HG03108 (cell line): ENCODE results near the gene PHPT1.
A peak's percentile ranks its signal among the peaks of the same experiment; 100 is the strongest.
"Not testable (repeated sequence)": the region's sequence is repeated elsewhere in the genome, so short reads cannot be mapped to it uniquely, and the experiment has no call there.

Source experiments
- ATAC-seq: cut with Tn5 transposase; IDR thresholded peaks from one replicate; pipeline ENCODE4 v1.9.1; 2021; ENCODE audit warnings: moderate library complexity; ENCODE audit not compliant: unreplicated experiment

The PHPT1 gene

DNA sequence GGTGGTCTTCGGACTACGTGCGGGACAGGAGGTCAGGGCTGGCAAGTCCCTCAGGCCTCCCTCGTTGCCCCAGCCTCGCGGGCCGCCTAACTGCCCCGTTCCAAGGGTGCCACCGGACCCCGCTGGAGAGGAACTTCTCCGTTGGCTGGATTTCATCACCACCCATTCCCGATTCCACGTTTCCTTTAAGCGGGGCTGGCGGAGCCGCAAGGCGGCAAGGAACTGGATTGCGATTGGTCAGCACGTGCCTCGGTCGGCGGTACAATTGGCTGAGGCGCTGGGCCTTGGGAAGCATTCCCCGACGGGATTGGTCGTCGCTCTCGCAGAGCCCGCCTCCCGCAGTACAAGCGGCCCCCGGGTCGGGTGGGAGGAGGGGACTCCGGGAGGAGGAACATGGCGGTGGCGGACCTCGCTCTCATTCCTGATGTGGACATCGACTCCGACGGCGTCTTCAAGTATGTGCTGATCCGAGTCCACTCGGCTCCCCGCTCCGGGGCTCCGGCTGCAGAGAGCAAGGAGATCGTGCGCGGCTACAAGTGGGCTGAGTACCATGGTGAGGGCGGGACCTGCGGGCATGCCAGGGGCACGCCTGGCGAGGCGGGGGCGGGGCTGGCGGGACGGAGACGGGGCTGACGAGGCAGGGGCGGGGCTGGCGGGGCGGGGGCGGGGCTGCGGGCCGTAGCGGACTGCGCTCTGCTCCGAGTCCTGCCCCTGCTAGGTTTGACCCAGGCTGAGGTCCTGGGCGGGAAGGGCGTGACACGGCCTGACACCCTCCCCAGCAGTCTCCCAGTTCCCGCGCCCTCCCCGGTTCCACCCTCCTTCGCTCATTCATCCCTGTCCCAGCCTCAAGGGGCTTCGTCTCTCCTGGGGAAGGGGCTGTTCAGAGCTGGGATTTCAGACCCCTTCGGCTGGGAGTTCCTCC is at the start of gene PHPT1:
TSS of gene PHPT1 (plus strand) at position 372 of the 922 bp plus-strand sequence. CDS start at position 394, 22 bp downstream.
- peak; percentile 76 for ATAC-seq

- ATAC-seq = no peak
Measured at GRCh38 chr9:136799854-136800657, 49.2 kb upstream of the PHPT1 start.

- no peak for ATAC-seq
Measured at GRCh38 chr9:136802321-136802720, 46.9 kb upstream of the PHPT1 start.

DNA sequence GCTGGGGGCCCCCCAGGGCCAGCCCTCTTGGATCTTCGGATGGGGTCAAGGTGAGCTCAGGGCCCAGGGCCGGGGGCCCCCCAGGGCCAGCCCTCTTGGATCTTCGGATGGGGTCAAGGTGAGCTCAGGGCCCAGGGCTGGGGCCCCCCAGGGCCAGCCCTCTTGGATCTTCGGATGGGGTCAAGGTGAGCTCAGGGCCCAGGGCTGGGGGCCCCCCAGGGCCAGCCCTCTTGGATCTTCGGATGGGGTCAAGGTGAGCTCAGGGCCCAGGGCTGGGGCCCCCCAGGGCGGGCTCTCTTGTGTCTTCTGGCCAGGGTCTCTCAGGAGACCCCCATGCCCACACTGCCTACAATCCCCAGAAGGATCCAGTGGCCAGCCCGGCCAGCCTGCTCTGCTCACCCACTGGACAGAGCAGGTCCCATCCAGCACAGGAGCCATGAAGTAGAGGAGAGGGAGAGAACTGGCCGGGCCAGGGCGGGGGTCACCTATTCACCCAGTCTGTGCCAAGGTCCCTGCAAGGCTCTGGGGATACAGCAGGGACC is 46.1 kb upstream of the PHPT1 start:
- ATAC-seq = not testable (repeated sequence)

DNA sequence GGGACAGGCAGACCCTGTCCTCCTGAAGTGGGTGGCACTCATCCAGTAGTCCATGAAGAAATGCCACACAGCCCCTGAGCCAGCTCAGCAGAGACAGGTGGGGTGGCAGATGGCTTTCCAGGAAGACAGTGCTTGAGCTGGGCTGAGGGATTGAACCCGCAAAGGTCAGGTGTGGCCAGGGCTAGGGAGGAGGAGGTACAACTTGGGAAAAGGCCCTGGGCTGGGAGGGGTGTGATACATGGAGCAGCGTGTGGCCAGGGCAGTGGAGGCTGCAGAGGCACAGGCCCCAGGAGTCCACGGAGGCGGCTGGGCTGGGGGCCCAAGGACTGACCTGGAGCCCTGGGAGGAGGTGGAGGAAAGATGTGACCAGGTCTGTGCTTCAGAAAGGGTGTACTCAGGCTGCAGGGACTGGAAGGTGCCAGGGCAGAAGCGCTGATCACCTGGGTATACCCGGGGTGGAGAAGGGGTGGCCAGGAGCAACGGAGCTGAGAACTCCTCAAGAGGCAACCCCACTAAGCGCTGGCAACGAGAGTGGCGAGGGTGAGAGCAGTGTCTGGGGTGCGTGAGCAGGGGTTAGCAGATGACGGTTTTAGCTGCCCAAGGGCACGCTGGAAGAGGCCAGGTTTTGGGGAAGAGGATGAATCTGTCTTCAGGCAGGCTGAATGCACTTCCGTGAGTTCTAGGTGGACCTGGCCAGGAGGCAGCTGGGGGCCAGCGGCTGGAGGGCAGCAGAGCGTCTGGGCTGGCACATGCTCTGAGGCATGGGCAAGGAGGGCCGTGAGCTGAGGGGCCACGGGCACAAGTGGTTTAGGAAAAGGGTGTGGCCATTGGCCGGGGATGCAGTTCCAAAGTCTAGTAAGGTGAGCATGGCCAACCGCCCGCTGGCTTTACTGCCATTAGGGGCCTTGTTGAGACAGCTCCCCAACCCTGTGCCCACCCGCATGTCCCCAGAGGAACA is 45.4 kb upstream of the PHPT1 start:
- no peak for ATAC-seq

- ATAC-seq = no peak
Measured at GRCh38 chr9:136804509-136805206, 44.6 kb upstream of the PHPT1 start.

- no peak for ATAC-seq
Measured at GRCh38 chr9:136805207-136805740, 43.9 kb upstream of the PHPT1 start.

- ATAC-seq = no peak
Measured at GRCh38 chr9:136806067-136806466, 43.1 kb upstream of the PHPT1 start.

DNA sequence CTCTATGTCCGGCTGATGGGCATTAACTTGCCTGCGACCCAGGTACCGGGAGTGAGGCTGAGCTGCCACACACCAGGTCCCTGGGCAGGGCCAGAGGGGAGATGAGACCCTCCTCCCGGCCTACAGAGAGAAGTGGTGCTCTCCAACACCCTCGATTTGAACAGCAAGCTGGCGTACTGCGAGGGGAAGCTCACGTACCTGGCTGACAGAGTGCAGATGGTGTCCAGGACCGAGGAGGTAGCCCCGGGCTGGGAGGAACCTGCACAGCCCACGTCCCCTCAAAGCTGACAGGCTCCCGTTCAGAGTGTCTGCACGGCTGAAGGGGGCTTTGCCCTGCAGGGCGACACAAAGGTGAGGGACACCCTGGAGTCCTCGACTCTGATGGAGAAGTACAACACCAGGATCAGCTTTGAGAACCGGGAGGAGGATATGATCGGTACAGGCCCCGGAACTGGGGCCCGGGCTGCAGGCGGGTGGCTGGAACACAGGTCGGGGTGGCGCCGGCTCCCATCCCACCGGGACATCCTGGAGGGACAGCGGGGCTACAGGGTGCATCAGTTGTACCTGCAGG is 42.5 kb upstream of the PHPT1 start:
- ATAC-seq = no peak

DNA sequence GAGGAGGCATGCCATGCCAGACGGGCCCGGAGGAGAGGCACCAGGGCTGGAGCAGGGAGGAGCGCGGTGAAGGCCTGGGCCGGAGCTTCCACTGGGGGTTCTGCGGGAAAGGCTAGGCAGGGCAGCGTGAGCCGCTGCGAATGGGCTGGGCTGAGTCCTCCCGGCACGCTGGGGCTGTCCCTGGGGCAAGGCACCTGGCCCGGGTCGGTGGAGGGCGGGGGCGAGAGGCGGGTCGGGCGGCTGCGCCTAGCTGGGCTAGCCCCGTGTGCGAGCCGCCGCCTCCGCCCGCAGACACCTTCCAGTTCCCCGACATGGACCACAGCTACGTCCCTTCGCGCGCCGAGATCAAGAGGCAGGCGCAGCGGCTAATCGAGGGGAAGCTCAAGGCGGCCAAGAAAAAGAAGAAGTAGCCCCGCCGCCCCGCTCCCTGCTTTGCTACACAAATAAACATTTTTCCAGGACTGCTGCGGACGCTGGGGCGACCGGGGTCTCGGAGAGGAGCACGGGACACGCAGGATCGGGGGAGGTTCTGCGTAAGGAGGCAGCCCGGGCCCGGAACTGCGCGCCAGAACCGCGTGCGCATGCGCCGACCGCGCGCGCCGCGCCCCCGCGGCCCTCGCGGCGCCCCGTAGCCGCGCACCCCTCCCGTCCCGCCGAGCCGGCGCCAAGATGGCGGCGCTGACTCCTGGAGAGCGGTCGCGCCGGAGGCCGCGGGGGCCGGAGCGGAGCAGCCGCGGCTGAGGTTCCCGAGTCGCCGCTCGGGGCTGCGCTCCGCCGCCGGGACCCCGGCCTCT is 41.7 kb upstream of the PHPT1 start, which contains the start of gene RABL6:
TSS of gene RABL6 (plus strand) at position 668 of the 794 bp plus-strand sequence. CDS start 249 bp downstream, outside the sequence.
- ATAC-seq = peak; percentile 54

DNA sequence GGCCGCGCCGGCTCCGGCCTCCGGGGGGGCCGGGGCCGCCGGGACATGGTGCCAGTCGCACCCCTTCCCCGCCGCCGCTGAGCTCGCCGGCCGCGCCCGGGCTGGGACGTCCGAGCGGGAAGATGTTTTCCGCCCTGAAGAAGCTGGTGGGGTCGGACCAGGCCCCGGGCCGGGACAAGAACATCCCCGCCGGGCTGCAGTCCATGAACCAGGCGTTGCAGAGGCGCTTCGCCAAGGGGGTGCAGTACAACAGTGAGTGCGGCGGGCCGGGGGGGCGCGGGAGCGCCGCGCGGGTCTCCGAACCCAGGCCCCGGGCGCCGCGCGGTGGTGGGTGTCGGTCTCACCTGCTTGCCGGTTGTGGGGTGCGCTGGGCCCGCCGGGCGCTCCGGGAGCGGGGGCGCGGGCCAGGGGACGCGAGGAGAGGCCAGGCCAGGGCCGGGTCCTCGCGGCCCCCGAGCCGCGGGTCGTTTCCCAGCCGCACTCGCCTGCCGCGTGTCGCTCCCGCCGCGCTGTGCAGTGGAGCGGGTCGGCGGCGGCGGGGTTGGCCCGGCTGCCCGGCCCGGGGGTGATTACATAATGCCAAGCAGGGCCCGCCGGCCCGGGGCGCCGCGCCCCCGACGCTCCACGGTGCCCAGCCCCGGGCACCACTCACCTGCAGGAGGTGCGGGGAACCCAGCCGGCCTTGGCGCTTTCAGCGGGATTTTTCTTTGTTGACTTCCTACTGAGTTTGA is 41.0 kb upstream of the PHPT1 start:
- ATAC-seq = peak; percentile 14

GRCh38 chr9:136808806-136809158 is 40.4 kb upstream of the PHPT1 start:
- ATAC-seq = no peak

DNA sequence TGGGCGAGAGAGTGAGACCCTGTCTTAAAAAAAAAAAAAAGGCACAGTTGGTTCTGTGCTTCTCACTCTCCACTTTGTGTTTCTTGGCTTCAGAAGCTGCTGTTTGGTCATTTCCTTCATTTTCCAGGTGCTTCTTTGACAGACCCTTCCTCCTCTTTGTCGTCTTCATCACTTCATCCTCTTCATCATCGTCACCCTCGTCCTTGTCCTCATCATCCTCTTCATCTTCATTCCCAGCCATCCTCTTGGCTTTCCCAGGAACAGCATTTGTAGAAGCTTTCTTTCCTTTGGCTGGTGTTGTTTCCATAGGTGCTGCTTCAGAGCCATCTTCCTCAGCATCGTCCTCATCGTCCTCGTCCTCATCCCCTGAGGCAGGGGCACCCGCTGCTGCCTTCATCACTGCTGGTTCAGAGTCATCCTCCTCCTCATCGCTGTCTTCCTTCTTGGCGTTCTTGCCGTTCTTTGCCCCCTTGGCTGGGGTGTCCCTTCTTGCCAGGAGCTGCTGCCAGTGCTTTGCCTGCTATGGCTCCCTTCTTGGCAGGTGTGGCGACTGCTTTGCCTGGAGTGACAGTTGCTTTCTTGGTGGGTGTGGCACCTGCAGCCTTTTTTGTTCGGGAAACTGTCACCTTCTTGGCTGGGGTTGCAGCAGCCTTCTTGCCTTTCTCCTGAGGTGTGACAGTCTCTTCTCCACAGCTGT is 34.3 kb upstream of the PHPT1 start:
- no peak for ATAC-seq

GRCh38 chr9:136815422-136815782 is 33.8 kb upstream of the PHPT1 start:
- ATAC-seq = no peak

- no peak for ATAC-seq
Measured at GRCh38 chr9:136820971-136821825, 28.0 kb upstream of the PHPT1 start.

- no peak for ATAC-seq
Measured at GRCh38 chr9:136821826-136822544, 27.2 kb upstream of the PHPT1 start.
